ENCODE results near the gene NAGS.

The NAGS gene

GRCh38 chr17:43984521-43984920 lies 19.9 kb upstream of the NAGS start:
- Histone ChIP-seq H2AFZ (ENCODE audit: low read depth, low read length, severe bottlenecking) (no peak overlapping the region), H4K20me1 (ENCODE audit: low read depth, low read length) (no peaks in the 10 kb centered on the region), H3K9ac (ENCODE audit: low read length) (no peak overlapping the region), H3K36me3 (ENCODE audit: low read length) (no peaks in the 10 kb centered on the region), H3K27ac (ENCODE audit: low read depth, low read length) (no peak overlapping the region), H3F3A (ENCODE audit: insufficient read depth) (no peaks in the 10 kb centered on the region), H3K79me2 (ENCODE audit: insufficient read depth, low read length) (no peaks in the 10 kb centered on the region), H3K4me2 (ENCODE audit: low read depth, low read length, poor library complexity, severe bottlenecking) (no peak overlapping the region), H3K9me2 (replicated peaks; ENCODE audit: insufficient read depth, low read length) (no peaks in the 10 kb centered on the region), H3K9me3 (ENCODE audit: insufficient read depth, low read length) (no peaks in the 10 kb centered on the region), H3K4me3 (ENCODE audit: insufficient read depth, low read length, poor library complexity, severe bottlenecking) (no peak overlapping the region), H3K27me3 (ENCODE audit: low read length) (no peaks in the 10 kb centered on the region)
- TF ChIP-seq CTCF (IDR thresholded peaks at IDR 0.05; ENCODE audit: insufficient read depth, low read length, poor library complexity, severe bottlenecking) (no peak), EZH2phosphoT487 (conservative IDR thresholded peaks at IDR 0.05; ENCODE audit: low read length) (no peak)

GRCh38 chr17:43986225-43986981 lies 18.0 kb upstream of the NAGS start:
- no peak overlapping the region for H3K27ac ChIP-seq (ENCODE audit: low read depth, low read length)
- no peaks in the 10 kb centered on the region for H3F3A ChIP-seq (ENCODE audit: insufficient read depth)
- H3K36me3 ChIP-seq (ENCODE audit: low read length) = no peaks in the 10 kb centered on the region
- H2AFZ ChIP-seq (ENCODE audit: low read depth, low read length, severe bottlenecking) = no peak overlapping the region
- no peaks in the 10 kb centered on the region for H3K9me3 ChIP-seq (ENCODE audit: insufficient read depth, low read length)
- no peak overlapping the region for H3K4me2 ChIP-seq (ENCODE audit: low read depth, low read length, poor library complexity, severe bottlenecking)
- no peaks in the 10 kb centered on the region for H3K9me2 ChIP-seq (replicated peaks; ENCODE audit: insufficient read depth, low read length)
- no peaks in the 10 kb centered on the region for H3K79me2 ChIP-seq (ENCODE audit: insufficient read depth, low read length)
- no peak overlapping the region for H3K4me3 ChIP-seq (ENCODE audit: insufficient read depth, low read length, poor library complexity, severe bottlenecking)
- H3K9ac ChIP-seq (ENCODE audit: low read length) = no peak overlapping the region
- no peaks in the 10 kb centered on the region for H3K27me3 ChIP-seq (ENCODE audit: low read length)
- TF ChIP-seq EZH2phosphoT487 (conservative IDR thresholded peaks at IDR 0.05; ENCODE audit: low read length) = no peak
- no peak for TF ChIP-seq CTCF (IDR thresholded peaks at IDR 0.05; ENCODE audit: insufficient read depth, low read length, poor library complexity, severe bottlenecking)
- no peaks in the 10 kb centered on the region for H4K20me1 ChIP-seq (ENCODE audit: low read depth, low read length)

- no peak overlapping the region for H3K4me3 ChIP-seq (ENCODE audit: insufficient read depth, low read length, poor library complexity, severe bottlenecking)
- TF ChIP-seq CTCF (IDR thresholded peaks at IDR 0.05; ENCODE audit: insufficient read depth, low read length, poor library complexity, severe bottlenecking) (no peak), EZH2phosphoT487 (conservative IDR thresholded peaks at IDR 0.05; ENCODE audit: low read length) (no peak)
- H3K9ac ChIP-seq (ENCODE audit: low read length) = no peak overlapping the region
- no peaks in the 10 kb centered on the region for H3K79me2 ChIP-seq (ENCODE audit: insufficient read depth, low read length)
- H3K9me3 ChIP-seq (ENCODE audit: insufficient read depth, low read length) = no peaks in the 10 kb centered on the region
- no peaks in the 10 kb centered on the region for H3K27me3 ChIP-seq (ENCODE audit: low read length)
- H4K20me1 ChIP-seq (ENCODE audit: low read depth, low read length) = no peaks in the 10 kb centered on the region
- H3K9me2 ChIP-seq (replicated peaks; ENCODE audit: insufficient read depth, low read length) = no peaks in the 10 kb centered on the region
- H3F3A ChIP-seq (ENCODE audit: insufficient read depth) = no peaks in the 10 kb centered on the region
- H3K27ac ChIP-seq (ENCODE audit: low read depth, low read length) = no peak overlapping the region
- no peak overlapping the region for H3K4me2 ChIP-seq (ENCODE audit: low read depth, low read length, poor library complexity, severe bottlenecking)
- H3K36me3 ChIP-seq (ENCODE audit: low read length) = no peaks in the 10 kb centered on the region
- H2AFZ ChIP-seq (ENCODE audit: low read depth, low read length, severe bottlenecking) = no peak overlapping the region
Measured at GRCh38 chr17:43987131-43988021, 17.0 kb upstream of the NAGS start.
